ENCODE data around the gene FKBP1A.
"Not testable (repeated sequence)": the region's sequence is repeated elsewhere in the genome, so short reads cannot be mapped to it uniquely, and the experiment has no call there.

The FKBP1A gene

DNA sequence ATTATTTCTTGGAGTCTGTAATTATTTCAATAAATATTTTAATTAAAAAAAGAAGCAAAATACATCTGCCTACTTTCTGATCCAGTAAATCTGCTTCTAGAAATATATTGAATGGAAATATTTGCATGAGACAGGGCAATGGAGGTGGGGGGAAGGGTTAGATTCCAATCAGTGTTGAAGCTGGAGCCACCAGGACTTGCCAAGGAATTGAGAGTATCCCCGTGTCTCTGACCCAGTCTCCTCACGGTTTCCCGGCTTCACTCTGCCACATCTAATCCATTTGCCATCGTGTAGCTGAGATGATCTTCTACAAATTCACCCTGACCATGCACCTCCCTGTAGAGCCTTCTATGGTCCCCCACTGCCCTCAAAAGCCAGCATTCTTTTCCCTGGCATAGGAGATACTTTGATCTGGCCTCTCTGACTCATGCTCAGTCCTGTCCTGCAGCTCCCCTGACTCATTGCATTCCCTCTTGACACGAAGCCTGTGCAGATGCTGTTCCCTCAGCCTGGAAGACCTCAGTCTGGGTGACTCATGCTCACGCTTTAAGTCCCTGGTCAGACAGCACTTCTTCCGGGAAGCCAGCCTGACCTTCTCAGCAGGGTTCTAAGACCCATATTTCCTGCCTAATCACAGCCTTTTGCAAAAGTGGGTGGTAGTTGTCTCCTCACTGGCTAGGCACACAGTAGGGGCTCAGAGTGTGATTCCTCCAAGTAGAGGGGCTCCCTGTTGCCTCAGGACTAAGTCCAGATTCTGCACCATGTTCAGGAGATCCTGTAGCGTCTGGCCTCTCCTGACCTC is 23.0 kb upstream of the FKBP1A start:
- no peak for DNase-seq (ENCODE audit: low read depth)

DNA sequence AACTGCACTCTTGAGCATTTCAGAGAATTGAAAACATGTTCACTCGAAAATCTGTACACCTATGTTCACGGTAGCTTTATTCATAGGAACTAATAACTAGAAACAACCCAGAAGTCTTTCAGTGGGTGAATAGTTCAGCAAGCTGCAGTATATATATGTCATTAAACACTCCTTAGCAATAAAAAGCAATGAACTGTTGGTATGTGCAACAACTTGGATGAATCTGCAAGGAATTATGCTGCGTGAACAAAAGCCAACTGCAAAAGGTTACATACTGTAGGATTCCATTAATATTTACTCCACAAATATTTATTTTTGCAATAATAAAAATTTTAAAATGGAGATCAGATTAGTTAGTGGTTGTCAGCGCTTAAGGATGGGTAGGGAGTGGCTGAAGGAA is 22.1 kb upstream of the FKBP1A start:
- no peak for DNase-seq (ENCODE audit: low read depth)

- DNase-seq (ENCODE audit: low read depth), result no peak
These were observed 12.9 kb upstream of the FKBP1A start for GRCh38 chr20:1405801-1406200.

DNA sequence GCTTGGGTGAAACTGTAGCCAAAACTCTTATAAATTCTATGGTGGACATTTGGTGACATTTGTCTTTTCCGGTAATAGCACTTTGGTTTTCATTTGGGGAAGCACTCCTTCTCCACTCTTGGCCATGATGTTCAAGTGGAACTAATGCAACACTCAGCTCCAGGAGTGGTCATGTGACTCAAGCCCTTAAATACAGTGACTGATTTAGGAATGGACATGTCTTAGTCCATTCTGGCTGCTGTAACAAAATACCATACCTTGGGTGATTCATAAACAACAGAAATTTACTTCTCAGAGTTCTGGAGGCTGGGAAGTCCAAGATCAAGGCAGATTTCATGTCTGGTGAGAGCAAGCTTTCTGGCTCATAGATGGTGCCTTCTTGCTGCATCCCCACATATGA is 10.8 kb upstream of the FKBP1A start:
- DNase-seq (ENCODE audit: low read depth), result no peak

- no peak for DNase-seq (ENCODE audit: low read depth)
These were observed 9.3 kb upstream of the FKBP1A start for GRCh38 chr20:1402149-1402548.

GRCh38 chr20:1401451-1401907 is 8.6 kb upstream of the FKBP1A start:
- no peak for DNase-seq (ENCODE audit: low read depth)

DNA sequence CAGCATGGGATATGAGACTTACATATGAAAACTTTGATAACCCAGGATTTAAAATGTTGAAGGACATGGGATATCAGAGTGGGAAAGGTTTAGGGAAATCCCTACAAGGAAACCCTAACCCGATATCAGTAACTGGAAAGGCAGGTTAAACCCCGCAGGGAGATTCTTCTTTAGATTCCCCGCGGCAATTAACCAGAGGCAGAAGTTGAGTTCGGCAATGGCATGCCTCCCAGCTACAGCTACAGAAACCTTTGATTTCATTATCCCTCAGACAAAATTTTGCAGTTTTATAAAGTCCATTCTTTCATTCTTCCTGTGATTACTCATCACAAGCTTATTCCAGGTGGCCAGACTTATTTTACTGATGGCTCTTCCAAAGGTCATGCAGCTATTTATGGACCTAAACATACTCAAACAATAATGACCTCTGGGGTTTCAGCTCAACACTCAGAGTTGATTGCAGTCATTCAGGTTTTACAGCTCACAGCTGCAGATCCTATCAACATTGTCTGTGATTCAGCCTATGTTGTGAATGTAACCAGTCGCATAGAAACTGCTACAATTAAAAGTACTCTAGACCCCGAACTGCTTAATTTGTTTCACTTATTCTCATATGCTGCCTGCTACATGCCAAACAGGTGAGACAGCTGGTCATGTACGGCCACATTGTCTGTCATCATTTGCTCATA is 7.0 kb upstream of the FKBP1A start:
- not testable (repeated sequence) for DNase-seq (ENCODE audit: low read depth)

DNA sequence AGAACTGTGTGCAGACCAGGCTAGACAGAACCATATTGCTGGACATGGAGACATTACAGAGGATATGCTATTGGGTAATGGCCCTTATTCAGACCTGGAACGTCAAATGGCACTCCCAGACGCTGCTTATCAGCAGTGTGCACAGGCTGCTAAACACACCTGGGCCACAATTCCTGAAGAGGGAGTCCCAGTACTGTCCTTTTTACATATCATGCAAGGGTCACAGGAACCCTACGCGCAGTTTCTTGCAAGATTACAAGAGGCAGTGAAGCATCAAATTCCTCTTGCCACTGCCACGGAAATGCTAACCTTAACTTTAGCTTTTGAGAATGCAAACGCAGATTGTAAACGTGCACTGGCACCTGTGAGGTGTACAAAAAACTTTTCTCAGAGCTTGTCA is 5.3 kb upstream of the FKBP1A start:
- not testable (repeated sequence) for DNase-seq (ENCODE audit: low read depth)

- no peak for DNase-seq (ENCODE audit: low read depth)
These were observed 4.9 kb upstream of the FKBP1A start for GRCh38 chr20:1397710-1398109.

- DNase-seq (ENCODE audit: low read depth), result no peak
These were observed 3.8 kb upstream of the FKBP1A start for GRCh38 chr20:1396702-1397101.

DNA sequence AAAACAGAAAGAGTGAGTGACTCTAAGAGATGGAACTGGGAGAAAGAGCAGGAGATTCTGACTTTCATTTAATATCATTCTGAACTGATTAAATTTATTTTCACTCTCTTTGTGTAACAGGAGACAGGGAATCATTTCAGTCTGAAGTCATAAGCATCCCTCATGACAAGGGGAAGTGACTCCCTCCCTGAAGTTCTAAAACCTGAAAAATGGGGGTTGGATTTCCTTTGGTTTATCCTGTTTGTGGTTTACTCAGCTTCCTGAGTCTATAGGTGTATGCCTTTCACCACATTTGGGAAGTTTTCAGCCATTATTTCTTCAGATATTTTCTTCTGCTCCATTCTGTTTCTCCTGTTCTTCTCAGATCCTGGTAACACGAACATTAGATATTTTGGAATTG is 3.4 kb upstream of the FKBP1A start:
- no peak for DNase-seq (ENCODE audit: low read depth)

- no peak for DNase-seq (ENCODE audit: low read depth)
These were observed 1.8 kb upstream of the FKBP1A start for GRCh38 chr20:1394686-1395085.

DNA sequence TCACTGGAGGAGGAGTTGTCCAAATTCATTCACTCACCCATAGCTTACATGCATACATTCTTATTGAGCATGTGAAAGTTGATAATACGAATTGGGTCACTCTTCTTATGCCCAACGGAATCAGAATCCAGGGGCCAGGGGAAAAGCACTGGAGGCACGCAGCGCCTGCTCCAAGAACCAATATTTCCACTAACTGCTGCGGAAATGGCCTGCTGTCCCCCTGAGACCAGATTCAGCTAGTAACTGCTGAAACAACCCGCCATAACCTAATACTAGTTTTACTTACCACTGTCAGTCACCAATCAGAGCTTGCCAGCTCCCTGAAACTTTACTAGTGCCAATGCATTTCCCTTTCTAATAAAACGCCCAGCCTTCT is 641 bp upstream of the FKBP1A start:
- no peak for DNase-seq (ENCODE audit: low read depth)

- DNase-seq (ENCODE audit: low read depth), result no peak
These were observed 486 bp downstream of the FKBP1A start for GRCh38 chr20:1392443-1392692.

DNA sequence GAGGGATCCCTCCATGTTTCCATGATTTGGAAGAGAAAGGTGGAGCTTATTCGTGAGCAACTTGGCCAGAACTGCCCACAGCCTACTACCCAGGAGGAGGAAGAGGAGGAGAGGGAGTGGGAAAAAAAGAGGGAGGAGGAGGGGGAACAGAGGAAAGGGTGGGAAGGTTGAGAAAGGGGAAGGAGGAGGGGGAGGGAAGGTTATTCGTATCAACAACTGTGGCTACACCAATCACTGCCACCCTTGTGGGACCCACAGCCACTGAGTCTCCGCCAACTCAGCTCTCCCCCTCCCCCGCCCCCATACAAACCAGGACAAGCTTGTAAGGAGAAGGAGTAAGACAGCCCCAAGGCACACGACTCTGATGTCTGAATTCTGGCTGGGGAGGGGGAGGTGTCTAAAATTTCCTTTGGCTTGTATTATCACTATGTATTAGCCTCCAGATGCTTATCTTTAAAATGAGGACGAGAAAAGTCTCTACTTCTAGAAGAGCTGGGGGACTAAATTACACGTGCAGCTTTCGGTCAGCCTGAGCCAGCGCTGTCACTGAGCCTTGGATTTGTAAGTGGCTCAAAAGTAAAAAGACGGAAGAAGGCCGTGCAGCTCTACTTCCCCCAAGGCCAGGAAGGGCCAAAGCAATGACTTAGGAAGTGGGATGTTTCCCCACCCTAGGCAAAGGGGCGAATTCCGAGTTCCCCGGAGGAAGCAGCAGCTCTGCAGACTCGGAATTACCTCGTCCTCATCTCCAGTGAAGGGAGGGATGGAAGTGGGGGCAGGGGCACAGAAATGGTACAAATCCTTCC is 1.0 kb downstream of the FKBP1A start:
- DNase-seq (ENCODE audit: low read depth), result no peak

DNA sequence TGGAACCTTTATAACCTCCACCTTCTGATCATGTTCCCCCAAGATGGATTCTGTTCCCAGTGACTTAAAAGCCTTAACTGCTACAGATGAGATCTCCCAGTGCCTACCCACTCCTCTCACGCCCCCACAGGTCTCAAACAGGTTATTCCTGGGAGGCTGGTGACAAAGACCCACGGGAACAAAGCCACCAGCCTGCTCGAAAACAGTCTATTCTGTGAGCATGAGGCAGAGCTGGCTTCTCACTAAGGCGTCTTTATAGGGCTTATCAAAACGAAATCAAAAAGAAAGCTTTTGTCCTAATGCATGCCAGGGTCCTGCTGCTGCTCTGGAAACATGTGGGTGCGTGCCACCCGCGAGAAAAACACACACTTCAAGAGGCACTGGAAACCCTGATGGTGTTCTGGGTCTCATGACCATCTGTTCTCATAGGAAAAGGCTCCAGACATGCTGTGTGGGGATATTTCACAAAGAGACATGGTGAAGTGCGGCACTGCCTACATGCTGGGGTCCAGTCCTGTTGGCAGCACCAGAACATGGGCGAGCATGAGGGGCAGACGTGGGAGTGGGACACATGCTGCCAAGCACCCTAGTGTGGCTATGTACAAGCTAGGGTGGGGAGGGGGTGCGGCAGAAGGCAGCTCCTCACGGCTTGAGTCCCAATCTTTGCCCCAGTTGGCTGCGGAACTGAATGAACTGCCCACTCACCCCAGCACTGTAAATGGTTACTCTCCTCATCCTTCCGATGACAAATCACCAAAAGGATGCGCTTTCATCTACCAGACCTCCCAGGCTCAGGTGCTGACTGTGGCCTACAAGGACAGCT is 2.1 kb downstream of the FKBP1A start:
- DNase-seq (ENCODE audit: low read depth), result no peak

- no peak for DNase-seq (ENCODE audit: low read depth)
These were observed 2.9 kb downstream of the FKBP1A start for GRCh38 chr20:1389703-1390580.

DNA sequence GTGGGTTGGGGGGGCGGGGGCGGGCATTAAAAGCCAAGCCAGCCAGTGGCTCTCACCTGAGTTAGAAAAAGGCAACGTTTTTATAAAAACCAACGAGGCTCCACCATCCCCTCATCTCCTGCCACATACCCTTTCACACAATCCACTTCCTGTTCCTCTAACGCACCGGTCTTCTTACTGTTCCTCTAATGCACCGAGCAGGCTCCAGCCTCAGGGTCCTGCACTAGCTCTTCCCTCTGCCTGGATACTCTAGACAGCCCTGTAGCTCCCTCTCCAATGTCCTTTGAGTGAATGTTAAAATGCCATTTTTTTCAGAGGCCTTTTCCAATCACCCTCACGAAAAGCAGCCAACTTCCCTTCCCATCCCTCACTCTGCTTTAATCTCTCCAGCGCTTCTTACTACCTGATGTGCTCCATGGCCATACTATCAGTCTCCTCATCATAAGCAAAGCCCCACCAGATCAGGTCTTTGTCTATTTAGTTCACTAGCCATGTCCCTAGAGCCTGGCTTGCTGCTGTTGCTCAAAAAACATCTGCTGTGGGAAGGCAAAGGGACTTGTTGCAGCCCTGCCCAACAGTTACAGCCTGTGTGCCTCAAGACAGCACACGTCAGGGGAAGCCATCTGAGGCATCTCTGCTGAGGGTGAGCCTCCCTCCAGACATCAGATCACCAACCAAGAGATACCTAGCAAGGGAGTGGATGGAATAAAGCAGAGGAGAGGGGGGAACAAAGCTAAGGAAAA is 3.9 kb downstream of the FKBP1A start:
- DNase-seq (ENCODE audit: low read depth), result no peak

DNA sequence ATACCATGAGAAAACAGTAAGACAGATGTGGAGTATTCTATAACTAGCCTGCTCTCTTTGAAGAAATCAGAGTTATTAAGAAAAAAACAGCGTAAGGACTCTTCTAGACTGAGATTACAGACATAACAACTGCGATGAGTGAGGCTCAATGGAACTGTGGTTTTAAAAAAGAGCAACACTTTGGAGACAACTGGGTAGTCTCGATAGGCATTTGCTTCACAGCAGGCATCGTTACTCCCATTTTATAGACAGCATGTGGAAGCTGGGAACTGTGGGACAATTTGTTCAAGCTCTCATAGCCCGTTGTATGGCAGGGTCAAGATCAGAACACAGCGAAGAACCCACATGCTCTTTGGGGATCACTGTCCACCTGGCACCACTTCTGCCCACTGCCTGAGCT is 4.6 kb downstream of the FKBP1A start:
- no peak for DNase-seq (ENCODE audit: low read depth)

- no peak for DNase-seq (ENCODE audit: low read depth)
These were observed 6.5 kb downstream of the FKBP1A start for GRCh38 chr20:1386323-1386722.

Measured in activated T-cell treated with anti-CD3 and anti-CD28 coated beads for 48 hours (primary cell).